K562 (cell line): ENCODE data around the gene PHACTR3. TPM values are rescaled to one million over a fixed set of nuclear protein-coding genes. Genes with fewer than 3 reads are reported as not detected.

Experiments used
- ATAC-seq: fragments of 200-7000 bp; cut with Tn5 transposase; 3 replicates; pipeline ENCODE4 v1.9.1; 2020; ENCODE audit warnings: moderate library complexity
- BruUV-seq: library from RNA; stranded (reverse); fragments of 400-500 nt; replicated peaks from 2 replicates; lab custom pipeline; 2021; lab: Mats Ljungman, UMichigan
- CTCF ChIA-PET: fragments of 300-600 bp; formaldehyde crosslinking; extraction: SDS; loops from one replicate; lab custom pipeline; 2021; ENCODE audit warnings: low intra/inter-chr PET ratio; lab: Yijun Ruan, JAX
- POLR2A ChIA-PET: fragments of 300-600, 350-650 bp; sonication (Branson Sonifier 250); formaldehyde crosslinking; extraction: SDS; loops from one replicate; lab custom pipeline; 2021; ENCODE audit warnings: antibody characterized with exemption, inconsistent platforms; lab: Yijun Ruan, JAX
- DNase-seq, 4 experiments: peaks; one replicate each; pipeline versions ENCODE4 v3.0.0 to v3.0.0-alpha.2; 2011 to 2018; ENCODE audit warnings: low spot score in 3 of 4, mixed read lengths in 3 of 4; ENCODE audit errors: extremely low read depth in 1 of 4
- FAIRE-seq: peaks from 2 replicates; lab custom pipeline; 2011; peaks lifted over from hg19 to GRCh38; lab: Jason Lieb, UNC
- H2AFZ ChIP-seq: 2 replicates; pipeline ENCODE4 v1.6.0; 2011; ENCODE audit warnings: low read depth, low read length, control low read depth, inconsistent platforms
- H3K27ac ChIP-seq: fragments of 200-600 bp; 3 replicates; pipeline ENCODE4 v1.8.0; 2011; ENCODE audit warnings: low read depth, mild to moderate bottlenecking, control low read depth, inconsistent platforms, low read length, moderate library complexity, mixed read lengths; ENCODE audit errors: extremely low read depth
- H3K27me3 ChIP-seq, 2 experiments: fragments of 300-600 bp in 1 of 2; 2 replicates in 1 of 2; 3 replicates in 1 of 2; pipeline versions ENCODE4 v1.6.0 to v1.8.0; 2011; ENCODE audit warnings: inconsistent platforms in 2 of 2, low read length in 2 of 2, mild to moderate bottlenecking in 1 of 2, mixed read lengths in 1 of 2, moderate library complexity in 1 of 2; ENCODE audit not compliant: control insufficient read depth in 2 of 2, insufficient read depth in 2 of 2
- H3K36me3 ChIP-seq: fragments of 300-600 bp; 3 replicates; pipeline ENCODE4 v1.8.0; 2011; ENCODE audit warnings: mild to moderate bottlenecking, low read length, inconsistent platforms; ENCODE audit not compliant: control insufficient read depth, insufficient read depth
- H3K4me1 ChIP-seq, 2 experiments: fragments of 200-600 bp in 1 of 2; replicated peaks in 1 of 2; 2 replicates in 1 of 2; 3 replicates in 1 of 2; pipeline versions ENCODE4 v1.5.1 to v1.8.0; 2011; ENCODE audit warnings: inconsistent platforms in 2 of 2, low read length in 2 of 2, mild to moderate bottlenecking in 1 of 2, mixed read lengths in 1 of 2, moderate library complexity in 1 of 2; ENCODE audit not compliant: control insufficient read depth in 2 of 2, insufficient read depth in 2 of 2
- H3K4me2 ChIP-seq: 2 replicates; pipeline ENCODE4 v1.6.1; 2011; ENCODE audit warnings: low read length, control low read depth, inconsistent platforms, mixed read lengths; ENCODE audit not compliant: insufficient read depth
- H3K4me3 ChIP-seq: fragments of 200-600 bp; sonication (generic), shearing (Covaris generic); 2 replicates; pipeline ENCODE4 v1.5.1; 2016; ENCODE audit warnings: control low read depth, inconsistent platforms
- H3K79me2 ChIP-seq: fragments of 200-600 bp; 3 replicates; pipeline ENCODE4 v1.8.0; 2011; ENCODE audit warnings: low read length, inconsistent platforms; ENCODE audit not compliant: control insufficient read depth, insufficient read depth
- H3K9ac ChIP-seq, 2 experiments: 2 replicates each; pipeline versions ENCODE4 v1.6.0 to v1.6.1; 2011; ENCODE audit warnings: low read depth in 2 of 2, low read length in 2 of 2, control low read depth in 1 of 2, inconsistent platforms in 1 of 2, mild to moderate bottlenecking in 1 of 2, mixed read lengths in 1 of 2; ENCODE audit not compliant: insufficient read depth in 1 of 2
- H3K9me1 ChIP-seq: one replicate; pipeline ENCODE4 v1.6.0; 2011; ENCODE audit warnings: inconsistent platforms, mild to moderate bottlenecking, low read length, moderate library complexity; ENCODE audit not compliant: control insufficient read depth, insufficient read depth
- H3K9me3 ChIP-seq: replicated peaks from 2 replicates; pipeline ENCODE4 v1.5.1; 2011; ENCODE audit warnings: low read depth, low read length, inconsistent platforms; ENCODE audit not compliant: control insufficient read depth, insufficient read depth
- H4K20me1 ChIP-seq: replicated peaks from 2 replicates; pipeline ENCODE4 v1.6.1; 2011; ENCODE audit warnings: low read length, inconsistent platforms, mixed read lengths; ENCODE audit not compliant: control insufficient read depth, insufficient read depth
- CEBPB ChIP-seq: fragments of 450-650 bp; IDR thresholded peaks from 2 replicates; pipeline ENCODE4 v1.6.1; 2016; ENCODE audit warnings: missing genetic modification characterization, missing compliant biosample characterization
- HMG20A ChIP-seq: fragments of 450-650 bp; formaldehyde crosslinking; conservative IDR thresholded peaks from 2 replicates; pipeline ENCODE4 v1.4.0; 2020; ENCODE audit warnings: mild to moderate bottlenecking, mixed read lengths
- PTBP1 ChIP-seq: fragments of 200-400 bp; formaldehyde crosslinking; IDR thresholded peaks from 2 replicates; pipeline ENCODE4 v1.6.1; 2017; ENCODE audit warnings: low read depth, low read length
- RAD51 ChIP-seq: fragments of 450-650 bp; IDR thresholded peaks from 2 replicates; pipeline ENCODE4 v1.7.1; 2016; ENCODE audit warnings: low read depth, mild to moderate bottlenecking, borderline replicate concordance
- WGBS: fragments of 100-300 bp; shearing (Covaris generic); methylation state at CpG from one replicate; pipeline ENCODE4 v1.1.6; 2016; ENCODE audit warnings: low coverage, mixed read lengths; ENCODE audit not compliant: insufficient coverage; ENCODE audit errors: missing lambda C conversion rate; 5-methylcytosine and 5-hydroxymethylcytosine counted together
- in situ Hi-C: fragments of 300-500 bp; cut with MboI; formaldehyde crosslinking; loops from 4 replicates; pipeline ENCODE4 v1.15.0; 2018; ENCODE audit warnings: inconsistent platforms, mixed read lengths
- intact Hi-C: fragments of 100-400 bp; cut with micrococcal nuclease; formaldehyde crosslinking; loops from 2 replicates; pipeline ENCODE4 v1.14.2; 2022
- polyA plus RNA-seq, 8 experiments: library from polyadenylated mRNA; depleted of rRNA in 4 of 8; stranded (reverse) in 5 of 8; unstranded in 3 of 8; fragments of >200 nt; fragmentation: Nextera tagmentation in 2 of 8; fragmentation: Illumina TruSeq in 1 of 8; extraction: Ambion mirVana in 2 of 8; extraction: Trizol in 1 of 8; gene quantifications; 2 replicates each; pipeline versions ENCODE4 v1.2.1 to v1.2.3, GENCODE V29; 2011 to 2014; ENCODE audit warnings: inconsistent platforms in 1 of 8, missing spikeins in 1 of 8
- total RNA-seq, 7 experiments: library from RNA; depleted of rRNA in 6 of 7; stranded (reverse); fragments of >200 nt in 6 of 7; fragmentation: Illumina TruSeq in 2 of 7; extraction: Trizol in 2 of 7; gene quantifications; 2 replicates each; pipeline versions ENCODE4 v1.2.1 to v1.2.3, GENCODE V29; 2011 to 2021; ENCODE audit warnings: low replicate concordance in 1 of 7

Gene PHACTR3
- total and polyA plus RNA-seq, 9 of the 15 experiments (the other 6 are each of a cell fraction or from before 2014, with no cell fraction given), result not detected

DNA sequence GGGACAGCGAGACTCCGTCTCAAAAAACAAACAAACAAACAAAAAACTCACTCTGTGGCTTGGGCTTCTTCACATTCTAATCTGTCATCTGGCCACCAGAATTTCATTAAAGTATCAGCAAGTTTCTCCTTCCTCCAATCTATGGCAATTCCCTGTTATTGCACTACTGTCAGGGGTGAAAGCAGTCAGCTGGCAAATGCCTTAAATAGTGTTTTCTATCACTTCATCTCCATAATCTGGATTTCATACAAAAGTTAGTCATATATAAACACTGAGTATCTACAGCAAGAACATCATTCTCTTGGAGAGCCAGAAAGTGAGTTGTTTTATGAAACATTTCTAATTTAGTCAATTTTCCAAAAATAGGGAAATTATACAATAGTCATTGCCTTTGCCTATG, 56.1 kb downstream of the PHACTR3 start:
- 0% methylated on average over 2 of the region's 2 CpGs for WGBS
- Histone ChIP-seq H4K20me1 (no peaks in the 10 kb centered on the region), H2AFZ (no peak overlapping the region), H3K79me2 (no peaks in the 10 kb centered on the region), H3K9me3 (no peaks in the 10 kb centered on the region), H3K4me3 (no peak overlapping the region), H3K4me2 (no peak overlapping the region), H3K4me1 (no peaks in the 10 kb centered on the region), H3K9me1 (no peaks in the 10 kb centered on the region), H3K9ac (no peak overlapping the region), H3K27ac (no peak overlapping the region), H3K27me3 (peaks cover 3 to 17% of the 10 kb centered on the region in 2 experiments; a peak in 2 of 5 replicates), H3K36me3 (no peaks in the 10 kb centered on the region)
- BruUV-seq, result no TSS peak
- CTCF ChIA-PET, result no interaction called here
- POLR2A ChIA-PET, result no interaction called here
- in situ Hi-C loops (no loop called here), intact Hi-C loops (no loop called here)
- ATAC-seq, result no peak
- no peak for DNase-seq
- no peak for FAIRE-seq
- TF ChIP-seq HMG20A (CRISPR knock-in tag) (no peak), PTBP1 (no peak), RAD51 (no peak)

DNA sequence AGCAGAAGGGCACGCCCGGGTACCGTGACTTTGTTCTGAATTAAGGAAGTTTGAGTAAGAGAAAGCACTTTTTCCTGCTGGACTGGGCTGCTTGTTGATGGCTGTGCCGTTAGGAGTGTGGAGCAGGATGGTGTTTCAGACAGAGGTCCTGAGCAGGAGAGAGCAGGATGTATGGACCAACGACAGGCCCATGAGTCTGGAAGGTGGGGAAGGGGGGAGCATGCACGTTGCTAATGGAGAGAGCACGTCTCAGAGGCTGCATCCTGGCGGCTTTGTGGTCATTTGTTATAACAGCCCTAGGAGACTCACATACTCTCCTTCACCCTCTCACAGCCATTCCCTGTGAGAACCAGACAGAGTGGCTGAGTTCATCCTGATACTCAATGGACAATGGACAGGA, 56.8 kb downstream of the PHACTR3 start:
- Histone ChIP-seq H3K4me1 (no peaks in the 10 kb centered on the region), H3K4me3 (no peak overlapping the region), H4K20me1 (no peaks in the 10 kb centered on the region), H3K36me3 (no peaks in the 10 kb centered on the region), H3K79me2 (no peaks in the 10 kb centered on the region), H3K9me3 (no peaks in the 10 kb centered on the region), H3K4me2 (no peak overlapping the region), H3K27ac (no peak overlapping the region), H3K9me1 (no peaks in the 10 kb centered on the region), H3K27me3 (peaks cover 3 to 17% of the 10 kb centered on the region in 2 experiments; a peak in 2 of 5 replicates), H3K9ac (no peak overlapping the region), H2AFZ (no peak overlapping the region)
- no TSS peak for BruUV-seq
- FAIRE-seq (no peak), ATAC-seq (no peak), DNase-seq (no peak)
- TF ChIP-seq CEBPB (tag), result no peak
- intact Hi-C loops (no loop called here), in situ Hi-C loops (no loop called here)
- 2% methylated on average over 8 of the region's 8 CpGs for WGBS
- POLR2A ChIA-PET, result no interaction called here
- CTCF ChIA-PET, result no interaction called here
